WTC11 (cell line): ENCODE measurements around the gene BBLN. TPM values are rescaled to one million over a fixed set of nuclear protein-coding genes. Genes with fewer than 3 reads are reported as not detected.

Source experiments
- ATAC-seq: fragments of 200-7000 bp; cut with Tn5 transposase; 2 replicates; pipeline ENCODE4 v1.10.0; 2021; ENCODE audit warnings: mild to moderate bottlenecking, moderate library complexity
- CTCF ChIA-PET: fragments of 300-600 bp; sonication (Branson Sonifier 250); formaldehyde crosslinking; loops from one replicate; lab custom pipeline; 2021; ENCODE audit warnings: antibody characterized with exemption; lab: Charles Lee
- POLR2A ChIA-PET: fragments of 350-600 bp; sonication (Branson Sonifier 250); formaldehyde crosslinking; loops from one replicate; lab custom pipeline; 2021; ENCODE audit warnings: antibody characterized with exemption; lab: Charles Lee
- DNase-seq: peaks from one replicate; pipeline ENCODE4 v3.0.0; 2021; ENCODE audit warnings: low spot score
- H3K27ac Mint-ChIP-seq: 2 replicates; pipeline ENCODE4 v1.8.0; 2021; ENCODE audit warnings: mixed read lengths
- H3K27me3 Mint-ChIP-seq: 2 replicates; pipeline ENCODE4 v1.8.0; 2021; ENCODE audit warnings: low read depth, mild to moderate bottlenecking, moderate library complexity, mixed read lengths
- H3K36me3 Mint-ChIP-seq: 2 replicates; pipeline ENCODE4 v1.8.0; 2021; ENCODE audit warnings: mixed read lengths
- H3K4me1 Mint-ChIP-seq: 2 replicates; pipeline ENCODE4 v1.8.0; 2022; ENCODE audit warnings: mixed read lengths
- H3K4me3 Mint-ChIP-seq: 2 replicates; pipeline ENCODE4 v1.8.0; 2021; ENCODE audit warnings: mild to moderate bottlenecking, moderate library complexity, mixed read lengths
- H3K9me3 Mint-ChIP-seq: 2 replicates; pipeline ENCODE4 v1.8.0; 2021; ENCODE audit warnings: mixed read lengths
- FOXK1 ChIP-seq: sonication (generic); formaldehyde crosslinking; IDR thresholded peaks from 2 replicates; pipeline ENCODE4 v1.8.0; 2022; ENCODE audit warnings: mild to moderate bottlenecking, moderate library complexity, missing genetic modification reagents
- HMGA2 ChIP-seq: fragments of 250-450 bp; sonication (Bioruptor Pico); IDR thresholded peaks from 2 replicates; pipeline ENCODE4 v1.4.0; 2021; ENCODE audit warnings: mild to moderate bottlenecking, moderate library complexity
- SMAD4 ChIP-seq: sonication (generic); formaldehyde crosslinking; IDR thresholded peaks from 2 replicates; pipeline ENCODE4 v1.8.0; 2022; ENCODE audit warnings: mild to moderate bottlenecking, missing genetic modification reagents
- ZNF138 ChIP-seq: sonication (generic); formaldehyde crosslinking; conservative IDR thresholded peaks from 2 replicates; pipeline ENCODE4 v1.8.1; 2022; ENCODE audit warnings: mild to moderate bottlenecking, moderate library complexity, missing genetic modification reagents
- ZNF263 ChIP-seq: sonication (generic); formaldehyde crosslinking; IDR thresholded peaks from 2 replicates; pipeline ENCODE4 v1.8.1; 2022; ENCODE audit warnings: low read depth, mild to moderate bottlenecking, moderate library complexity, missing genetic modification reagents
- total RNA-seq: library from RNA; stranded (reverse); gene quantifications from 3 replicates; pipeline ENCODE4 v1.2.3, GENCODE V29; 2021
- TF ChIP-seq, protein P1 (sequence below): sonication (generic); formaldehyde crosslinking; IDR thresholded peaks from 2 replicates; pipeline ENCODE4 v1.8.1; 2023; ENCODE audit warnings: mild to moderate bottlenecking, missing genetic modification reagents
- TF ChIP-seq, protein P2 (sequence below): sonication (generic); formaldehyde crosslinking; IDR thresholded peaks from 2 replicates; pipeline ENCODE4 v1.8.1; 2023; ENCODE audit warnings: mild to moderate bottlenecking, missing genetic modification reagents, borderline replicate concordance
- TF ChIP-seq, protein P3 (sequence below): sonication (generic); formaldehyde crosslinking; conservative IDR thresholded peaks from 2 replicates; pipeline ENCODE4 v1.8.1; 2023; ENCODE audit warnings: mild to moderate bottlenecking, low read depth, missing genetic modification reagents, moderate library complexity
- TF ChIP-seq, protein P4 (sequence below): sonication (generic); formaldehyde crosslinking; conservative IDR thresholded peaks from 2 replicates; pipeline ENCODE4 v1.8.1; 2022; ENCODE audit warnings: mild to moderate bottlenecking, missing genetic modification reagents

Gene BBLN
- total RNA-seq, 1 experiment from 2014 or later: 77.1 TPM

DNA sequence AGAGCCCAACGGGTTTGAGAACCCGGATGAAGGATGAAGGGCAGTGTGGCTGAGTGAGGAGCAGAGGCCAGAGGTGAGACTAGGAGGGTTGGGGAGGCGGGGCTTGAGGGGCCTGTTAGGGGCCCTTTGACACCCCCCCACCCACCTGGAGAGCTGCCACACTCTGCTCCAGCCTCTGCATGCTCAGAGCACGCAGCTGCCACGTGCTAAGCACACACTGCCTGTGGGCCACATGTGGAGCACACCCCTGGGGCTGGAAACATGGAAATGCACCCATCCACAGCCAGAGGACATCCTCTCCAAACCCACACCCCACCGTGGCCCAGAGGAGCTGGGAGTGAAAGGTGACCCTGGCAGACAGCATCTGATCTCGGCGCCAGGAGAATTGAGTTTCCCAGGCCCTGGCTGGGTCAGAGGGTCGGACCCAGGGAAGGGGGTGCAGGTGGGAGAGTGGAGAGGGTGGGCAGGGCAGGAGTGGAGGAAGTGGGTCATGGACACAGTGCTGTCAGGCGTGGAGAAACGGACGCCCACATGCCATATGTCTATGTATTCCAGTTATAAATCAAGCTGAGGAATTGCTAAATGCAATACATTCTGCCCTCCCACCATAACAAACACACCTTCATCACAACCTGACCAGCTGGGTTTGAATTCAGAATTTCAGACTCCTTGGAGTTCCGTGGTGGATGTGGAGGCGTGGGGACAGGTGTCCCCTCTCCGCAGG lies 49.0 kb downstream of the BBLN start:
- H3K4me3 Mint-ChIP-seq: no peak overlapping the region
- ATAC-seq (no peak), DNase-seq (no peak)
- no peaks in the 10 kb centered on the region for H3K36me3 Mint-ChIP-seq
- peaks cover 11% of the 10 kb centered on the region for H3K4me1 Mint-ChIP-seq
- CTCF ChIA-PET: no interaction called here
- H3K9me3 Mint-ChIP-seq: no peaks in the 10 kb centered on the region
- TF ChIP-seq, protein P1, sequence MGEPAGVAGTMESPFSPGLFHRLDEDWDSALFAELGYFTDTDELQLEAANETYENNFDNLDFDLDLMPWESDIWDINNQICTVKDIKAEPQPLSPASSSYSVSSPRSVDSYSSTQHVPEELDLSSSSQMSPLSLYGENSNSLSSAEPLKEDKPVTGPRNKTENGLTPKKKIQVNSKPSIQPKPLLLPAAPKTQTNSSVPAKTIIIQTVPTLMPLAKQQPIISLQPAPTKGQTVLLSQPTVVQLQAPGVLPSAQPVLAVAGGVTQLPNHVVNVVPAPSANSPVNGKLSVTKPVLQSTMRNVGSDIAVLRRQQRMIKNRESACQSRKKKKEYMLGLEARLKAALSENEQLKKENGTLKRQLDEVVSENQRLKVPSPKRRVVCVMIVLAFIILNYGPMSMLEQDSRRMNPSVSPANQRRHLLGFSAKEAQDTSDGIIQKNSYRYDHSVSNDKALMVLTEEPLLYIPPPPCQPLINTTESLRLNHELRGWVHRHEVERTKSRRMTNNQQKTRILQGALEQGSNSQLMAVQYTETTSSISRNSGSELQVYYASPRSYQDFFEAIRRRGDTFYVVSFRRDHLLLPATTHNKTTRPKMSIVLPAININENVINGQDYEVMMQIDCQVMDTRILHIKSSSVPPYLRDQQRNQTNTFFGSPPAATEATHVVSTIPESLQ (CRISPR knock-in tag): no peak
- no peak for TF ChIP-seq ZNF138 (CRISPR knock-in tag)
- TF ChIP-seq, protein P2, sequence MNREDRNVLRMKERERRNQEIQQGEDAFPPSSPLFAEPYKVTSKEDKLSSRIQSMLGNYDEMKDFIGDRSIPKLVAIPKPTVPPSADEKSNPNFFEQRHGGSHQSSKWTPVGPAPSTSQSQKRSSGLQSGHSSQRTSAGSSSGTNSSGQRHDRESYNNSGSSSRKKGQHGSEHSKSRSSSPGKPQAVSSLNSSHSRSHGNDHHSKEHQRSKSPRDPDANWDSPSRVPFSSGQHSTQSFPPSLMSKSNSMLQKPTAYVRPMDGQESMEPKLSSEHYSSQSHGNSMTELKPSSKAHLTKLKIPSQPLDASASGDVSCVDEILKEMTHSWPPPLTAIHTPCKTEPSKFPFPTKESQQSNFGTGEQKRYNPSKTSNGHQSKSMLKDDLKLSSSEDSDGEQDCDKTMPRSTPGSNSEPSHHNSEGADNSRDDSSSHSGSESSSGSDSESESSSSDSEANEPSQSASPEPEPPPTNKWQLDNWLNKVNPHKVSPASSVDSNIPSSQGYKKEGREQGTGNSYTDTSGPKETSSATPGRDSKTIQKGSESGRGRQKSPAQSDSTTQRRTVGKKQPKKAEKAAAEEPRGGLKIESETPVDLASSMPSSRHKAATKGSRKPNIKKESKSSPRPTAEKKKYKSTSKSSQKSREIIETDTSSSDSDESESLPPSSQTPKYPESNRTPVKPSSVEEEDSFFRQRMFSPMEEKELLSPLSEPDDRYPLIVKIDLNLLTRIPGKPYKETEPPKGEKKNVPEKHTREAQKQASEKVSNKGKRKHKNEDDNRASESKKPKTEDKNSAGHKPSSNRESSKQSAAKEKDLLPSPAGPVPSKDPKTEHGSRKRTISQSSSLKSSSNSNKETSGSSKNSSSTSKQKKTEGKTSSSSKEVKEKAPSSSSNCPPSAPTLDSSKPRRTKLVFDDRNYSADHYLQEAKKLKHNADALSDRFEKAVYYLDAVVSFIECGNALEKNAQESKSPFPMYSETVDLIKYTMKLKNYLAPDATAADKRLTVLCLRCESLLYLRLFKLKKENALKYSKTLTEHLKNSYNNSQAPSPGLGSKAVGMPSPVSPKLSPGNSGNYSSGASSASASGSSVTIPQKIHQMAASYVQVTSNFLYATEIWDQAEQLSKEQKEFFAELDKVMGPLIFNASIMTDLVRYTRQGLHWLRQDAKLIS (CRISPR knock-in tag): no peak
- no peak for TF ChIP-seq ZNF263 (CRISPR knock-in tag)
- TF ChIP-seq, all 79 proteins: peak for 0
- Mint-ChIP-seq H3K27me3 (peaks cover 18% of the 10 kb centered on the region), H3K27ac (no peak overlapping the region)
- POLR2A ChIA-PET: no interaction called here

DNA sequence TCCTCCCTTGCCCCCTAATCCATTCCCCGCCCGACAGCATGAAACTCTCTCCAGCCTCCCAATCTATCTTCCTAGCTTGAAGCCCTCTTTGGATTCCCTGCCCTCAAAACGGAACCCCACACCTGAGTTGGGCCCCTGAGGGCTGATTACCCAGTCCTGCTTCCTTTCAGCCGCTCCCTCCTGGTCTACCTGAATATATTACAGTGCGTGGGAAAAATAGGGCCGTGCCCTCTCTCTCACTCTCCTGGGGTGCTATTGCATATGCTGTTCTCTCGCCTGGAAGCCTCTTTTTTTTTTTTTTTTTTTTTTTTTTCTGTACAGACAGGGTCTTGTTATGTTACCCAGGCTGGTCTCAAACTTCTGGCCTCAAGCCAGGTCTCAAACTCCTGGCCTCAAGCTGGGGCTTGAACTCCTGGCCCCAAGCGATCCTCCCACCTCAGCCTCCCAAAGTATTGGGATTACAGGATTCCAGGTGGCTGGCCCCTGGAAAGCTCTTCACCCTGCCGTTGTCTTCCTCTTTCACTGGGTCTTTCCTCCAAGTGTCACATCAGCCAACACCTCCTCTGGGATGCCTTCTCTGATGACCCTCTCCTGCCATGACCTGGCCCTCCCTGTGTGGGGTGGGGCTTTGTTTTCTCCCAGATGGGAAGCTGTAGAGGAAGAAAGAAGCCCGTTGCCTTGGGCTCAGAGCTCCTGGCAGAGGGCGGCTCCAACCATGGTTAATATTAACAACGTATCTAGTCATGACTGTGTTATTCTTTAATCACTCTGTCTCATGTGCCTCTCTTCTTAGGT lies 51.3 kb downstream of the BBLN start:
- H3K36me3 Mint-ChIP-seq: no peaks in the 10 kb centered on the region
- H3K27ac Mint-ChIP-seq: 0 out of 2 replicates have a peak overlapping the region, but pooled peaks have one; percentile 65
- H3K9me3 Mint-ChIP-seq: no peaks in the 10 kb centered on the region
- TF ChIP-seq, protein P3, sequence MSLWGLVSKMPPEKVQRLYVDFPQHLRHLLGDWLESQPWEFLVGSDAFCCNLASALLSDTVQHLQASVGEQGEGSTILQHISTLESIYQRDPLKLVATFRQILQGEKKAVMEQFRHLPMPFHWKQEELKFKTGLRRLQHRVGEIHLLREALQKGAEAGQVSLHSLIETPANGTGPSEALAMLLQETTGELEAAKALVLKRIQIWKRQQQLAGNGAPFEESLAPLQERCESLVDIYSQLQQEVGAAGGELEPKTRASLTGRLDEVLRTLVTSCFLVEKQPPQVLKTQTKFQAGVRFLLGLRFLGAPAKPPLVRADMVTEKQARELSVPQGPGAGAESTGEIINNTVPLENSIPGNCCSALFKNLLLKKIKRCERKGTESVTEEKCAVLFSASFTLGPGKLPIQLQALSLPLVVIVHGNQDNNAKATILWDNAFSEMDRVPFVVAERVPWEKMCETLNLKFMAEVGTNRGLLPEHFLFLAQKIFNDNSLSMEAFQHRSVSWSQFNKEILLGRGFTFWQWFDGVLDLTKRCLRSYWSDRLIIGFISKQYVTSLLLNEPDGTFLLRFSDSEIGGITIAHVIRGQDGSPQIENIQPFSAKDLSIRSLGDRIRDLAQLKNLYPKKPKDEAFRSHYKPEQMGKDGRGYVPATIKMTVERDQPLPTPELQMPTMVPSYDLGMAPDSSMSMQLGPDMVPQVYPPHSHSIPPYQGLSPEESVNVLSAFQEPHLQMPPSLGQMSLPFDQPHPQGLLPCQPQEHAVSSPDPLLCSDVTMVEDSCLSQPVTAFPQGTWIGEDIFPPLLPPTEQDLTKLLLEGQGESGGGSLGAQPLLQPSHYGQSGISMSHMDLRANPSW (CRISPR knock-in tag): no peak
- no peak for TF ChIP-seq HMGA2 (CRISPR knock-in tag)
- TF ChIP-seq, all 79 proteins: peak for 0
- Mint-ChIP-seq H3K27me3 (peaks cover 22% of the 10 kb centered on the region), H3K4me1 (no peaks in the 10 kb centered on the region), H3K4me3 (no peak overlapping the region)
- ATAC-seq: no peak
- ChIA-PET CTCF (interaction anchor here (1.3 to 1.7 kb wide), 3 partner anchors 8 to 28 kb away, joined by 3 to 6 read pairs (median 3); partner anchors contain the start of gene DNM1), POLR2A (no interaction called here)
- no peak for DNase-seq

DNA sequence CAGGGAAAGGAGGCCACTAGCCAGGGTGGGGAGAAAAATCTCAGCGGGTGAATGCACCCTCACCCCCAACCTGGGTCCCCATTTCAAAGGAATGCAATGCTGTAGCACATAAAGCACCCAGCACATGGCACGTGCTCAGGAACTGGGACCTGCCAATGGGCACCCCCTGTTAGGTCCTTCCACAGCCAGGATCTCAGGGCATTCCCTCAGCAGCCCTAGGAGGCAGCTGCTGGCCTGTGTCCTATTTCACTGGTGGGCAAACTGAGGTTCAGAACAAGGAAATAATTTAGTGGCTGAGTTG lies 51.9 kb downstream of the BBLN start:
- POLR2A ChIA-PET: no interaction called here
- TF ChIP-seq, protein P3 (CRISPR knock-in tag): no peak
- no peak for TF ChIP-seq FOXK1 (CRISPR knock-in tag)
- TF ChIP-seq, protein P2 (CRISPR knock-in tag): no peak
- no peak for TF ChIP-seq SMAD4 (CRISPR knock-in tag)
- TF ChIP-seq, protein P4, sequence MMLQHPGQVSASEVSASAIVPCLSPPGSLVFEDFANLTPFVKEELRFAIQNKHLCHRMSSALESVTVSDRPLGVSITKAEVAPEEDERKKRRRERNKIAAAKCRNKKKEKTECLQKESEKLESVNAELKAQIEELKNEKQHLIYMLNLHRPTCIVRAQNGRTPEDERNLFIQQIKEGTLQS: no peak
- CTCF ChIA-PET: interaction anchor here (1.0 to 1.7 kb wide), 4 partner anchors 8 to 94 kb away, joined by 3 to 6 read pairs (median 3); partner anchors contain the start of gene DNM1

More for the DNA sequence above, 51.9 kb downstream of the BBLN start:
- Mint-ChIP-seq H3K4me1 (no peaks in the 10 kb centered on the region), H3K27me3 (peaks cover 22% of the 10 kb centered on the region), H3K9me3 (no peaks in the 10 kb centered on the region), H3K36me3 (no peaks in the 10 kb centered on the region), H3K27ac (no peak overlapping the region), H3K4me3 (no peak overlapping the region)
- DNase-seq: no peak
- ATAC-seq: no peak
